Heart left ventricle (tissue), 16 donors: ENCODE measurements around the gene DDX59. TPM values are rescaled to one million over a fixed set of nuclear protein-coding genes. Genes with fewer than 3 reads are reported as not detected.

Source experiments
- ATAC-seq, 4 donors: fragments of 200-7000 bp; cut with Tn5 transposase; one replicate each; pipeline ENCODE4 v1.9.1; 2020 to 2022; ENCODE audit warnings: moderate library complexity in 4 of 4, mild to moderate bottlenecking in 3 of 4, moderate number of reproducible peaks in 1 of 4
- DNase-seq, 5 donors: peaks; one replicate each; pipeline ENCODE4 v3.0.0-alpha.2; 2020
- H3K27ac ChIP-seq, 12 donors: fragments of 200-600 bp; sonication (generic) in 4 of 12; one replicate each; pipeline versions ENCODE4 v1.5.0 to v1.8.0; 2016 to 2022; ENCODE audit warnings: mild to moderate bottlenecking in 2 of 12
- H3K27me3 ChIP-seq, 9 donors: fragments of 200-600 bp; sonication (generic) in 2 of 9; one replicate each; pipeline versions ENCODE4 v1.5.1 to v1.8.0; 2016 to 2022; ENCODE audit warnings: mild to moderate bottlenecking in 3 of 9
- H3K36me3 ChIP-seq, 9 donors: fragments of 200-600 bp; sonication (generic) in 2 of 9; one replicate each; pipeline versions ENCODE4 v1.5.0 to v1.8.0; 2018 to 2022; ENCODE audit warnings: mild to moderate bottlenecking in 2 of 9
- H3K4me1 ChIP-seq, 12 donors: fragments of 200-600 bp; sonication (generic) in 4 of 12; one replicate each; pipeline versions ENCODE4 v1.5.0 to v1.8.0; 2016 to 2022; ENCODE audit warnings: mild to moderate bottlenecking in 3 of 12
- H3K4me3 ChIP-seq, 12 donors: fragments of 200-600 bp; sonication (generic) in 4 of 12; one replicate each; pipeline versions ENCODE4 v1.5.0 to v1.8.0; 2017 to 2022; ENCODE audit warnings: mild to moderate bottlenecking in 9 of 12, moderate library complexity in 4 of 12
- H3K9me3 ChIP-seq, 12 donors: fragments of 200-600 bp; sonication (generic) in 4 of 12; one replicate each; pipeline versions ENCODE4 v1.5.0 to v1.8.0; 2016 to 2022; ENCODE audit warnings: mild to moderate bottlenecking in 1 of 12
- CTCF ChIP-seq, 12 donors: fragments of 200-600 bp; sonication (generic) in 4 of 12; IDR thresholded peaks; one replicate each; pipeline versions ENCODE4 v1.5.0 to v1.8.0; 2018 to 2022; ENCODE audit warnings: antibody characterized with exemption in 12 of 12, mild to moderate bottlenecking in 5 of 12
- POLR2A ChIP-seq, 2 donors: fragments of 450-650 bp; IDR thresholded peaks; one replicate each; pipeline ENCODE4 v1.6.1; 2017; ENCODE audit warnings: antibody characterized with exemption in 2 of 2, mild to moderate bottlenecking in 2 of 2, moderate library complexity in 2 of 2
- WGBS, 4 donors: extraction: QIAGEN DNeasy Blood & Tissue Kit in 2 of 4; methylation state at CpG; one replicate each; pipeline versions ENCODE4 v1.1.5 to v1.1.7; 2013 to 2018; 5-methylcytosine and 5-hydroxymethylcytosine counted together
- intact Hi-C, 10 donors: fragments of 100-400 bp; cut with DNase I; formaldehyde crosslinking; loops; one replicate each; pipeline versions ENCODE4 v1.11.1 to v1.14.2; 2022
- long read RNA-seq, 3 donors: library from polyadenylated mRNA; unstranded; transcript quantifications; one replicate each; pipeline ENCODE4 v2.0.0, GENCODE V29; 2020 to 2021
- polyA plus RNA-seq, 2 donors: library from polyadenylated mRNA; stranded (reverse); fragments of 200-250 nt; gene quantifications; one replicate each; pipeline ENCODE4 v1.2.3, GENCODE V29; 2013
- total RNA-seq, 9 donors: library from RNA; depleted of rRNA in 2 of 9; stranded (reverse); fragments of >200 nt in 2 of 9; fragmentation: NEBNext Ultra II Directional in 3 of 9; extraction: Animal tissue kit (Norgen Biotek cat#: 25700) in 3 of 9; gene quantifications; one replicate each; pipeline versions ENCODE4 v1.1.0 to v1.2.4, GENCODE V29; 2016 to 2023
- donor health status: ischemic (EF 13 %, LVEDD 7.1; RV severe dilation, severe dysfunction).
- donor health status: healthy with polysubstance abuse.
- donor health status: DM: no; HTN: yes; CAD: no.
- donor health status: DM: no; HTN: no; CAD: no.
- donor health status: ischemic (EF 25% LVEDD 6.9; RV normal size, moderate dysfunction).
- donor health status: ischemic (EF 25% LVEDD 5.7; RV mildly dilated, moderate dysfunction).
- donor health status: healthy.
- donor health status: DM: yes; HTN: yes; CAD: no.
- donor health status: ischemic (EF 35%, LVEDD 5.7; RV mildly dilated, moderate dysfunction).
- donor health status: nonischemic (EF 11% LVEDD 7.7; RV severe dilation, severe dysfunction).
- donor health status: DM: yes; HTN: yes; CAD: no.
- donor health status: PGD.
- donor health status: ischemic (EF 29% LVEDD 5.4; RV normal size, mild dysfunction).
- donor health status: nonischemic (EF 23%, LVEDD 6.1; RV moderate dilation, normal function).

Gene DDX59
- total RNA-seq (10 to 100 TPM; 12.9 to 21.6 (median 15.9) TPM), polyA plus RNA-seq (10 to 100 TPM in 1 of 2 donors, 1 to 10 TPM in 1; 10.0 to 15.5 TPM)
- long read RNA-seq, donor 1, transcript DDX59-201 (8 exons, 2,289 nt), result major isoform, 18 of 24 reads
- long read RNA-seq, donor 1, partial matches to known transcripts, result 3 of 24 reads
- long read RNA-seq, donor 1, other reads (novel, unspliced or antisense), result 3 of 24 reads
- long read RNA-seq, donor 2, transcript DDX59-201 (8 exons, 2,289 nt), result major isoform, 33 of 71 reads
- long read RNA-seq, donor 2, partial matches to known transcripts, result 26 of 71 reads
- long read RNA-seq, donor 2, other reads (novel, unspliced or antisense), result 12 of 71 reads
- long read RNA-seq, donor 3, transcript DDX59-201 (8 exons, 2,289 nt), result major isoform, 24 of 30 reads
- long read RNA-seq, donor 3, partial matches to known transcripts, result 1 of 30 reads
- long read RNA-seq, donor 3, other reads (novel, unspliced or antisense), result 5 of 30 reads

GRCh38 chr1:200669314-200670241 is at the start of gene DDX59:
Gene DDX59 (minus strand): TSS chr1:200669907. CDS start chr1:200666740, 3,167 bp downstream.
- WGBS, 4 donors, result 0% methylated on average over 44 to 91 of the region's 91 CpGs
- ATAC-seq, result peak; percentile 94 to 96 (median 95)

GRCh38 chr1:200714504-200715187 is 44.9 kb upstream of the DDX59 start:
- Histone ChIP-seq H3K27me3 (no peaks in the 10 kb centered on the region), H3K36me3 (no peaks in the 10 kb centered on the region), H3K9me3 (no peaks in the 10 kb centered on the region), H3K4me3 (no peak overlapping the region), H3K4me1 (no peaks in the 10 kb centered on the region), H3K27ac (no peak overlapping the region)
- 83 to 91% (median 86%) methylated on average over 2 of the region's 2 CpGs for WGBS, 4 donors
- TF ChIP-seq POLR2A (IDR thresholded peaks at IDR 0.05), result no peak
- no peak for TF ChIP-seq CTCF (IDR thresholded peaks at IDR 0.05)
- ATAC-seq, result no peak
- intact Hi-C loops, result no loop called here
- DNase-seq, result no peak

More at GRCh38 chr1:200669314-200670241, at the start of gene DDX59:
- no peaks in the 10 kb centered on the region for H3K27me3 ChIP-seq
- TF ChIP-seq POLR2A (IDR thresholded peaks at IDR 0.05), result peak; percentile 73 to 93
- no peak for TF ChIP-seq CTCF (IDR thresholded peaks at IDR 0.05)
- H3K27ac ChIP-seq, result peak within 1 kb of the TSS; percentile 98 to 100 (median 100)
- H3K9me3 ChIP-seq, result no peaks in the 10 kb centered on the region
- H3K36me3 ChIP-seq, result peaks cover 0 to 17% (median 12%) of the 10 kb centered on the region in 9 donors
- H3K4me1 ChIP-seq, result peaks cover 0 to 45% (median 29%) of the 10 kb centered on the region in 12 donors
- DNase-seq, result peak; percentile 95 to 98 (median 97)
- H3K4me3 ChIP-seq, result peak within 1 kb of the TSS; percentile 58 to 97 (median 85)
- intact Hi-C loops, result loop anchor here (1.0 to 5.0 kb wide), 10 partner anchors 47 to 138 kb away; partner anchors contain the start of genes CAMSAP2 (in 7 of the 10) and KIF14 (in 4 of the 10)

DNA sequence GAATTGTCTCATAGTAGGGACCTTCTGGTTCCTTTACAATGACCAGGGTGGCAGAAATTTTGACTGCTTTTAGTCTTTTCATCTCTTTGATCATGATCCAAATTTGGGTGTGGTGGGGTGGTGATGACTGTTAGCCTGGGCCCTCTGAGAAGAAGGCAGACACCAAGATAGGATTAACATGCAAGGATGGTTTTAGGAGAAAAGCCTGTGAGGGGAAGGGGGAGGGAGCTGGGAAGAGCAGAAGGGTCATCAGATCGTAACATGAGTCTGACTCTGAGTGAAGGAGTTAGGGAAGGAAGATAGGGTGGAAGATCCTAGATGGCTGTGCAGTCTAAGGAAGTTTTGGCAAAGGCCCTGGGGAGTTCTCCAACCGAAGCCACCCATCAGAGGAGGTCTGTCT is 40.5 kb upstream of the DDX59 start:
- Histone ChIP-seq H3K4me1 (no peaks in the 10 kb centered on the region), H3K27me3 (no peaks in the 10 kb centered on the region), H3K27ac (no peak overlapping the region), H3K36me3 (no peaks in the 10 kb centered on the region), H3K9me3 (no peaks in the 10 kb centered on the region), H3K4me3 (no peak overlapping the region)
- intact Hi-C loops, result no loop called here
- ATAC-seq (no peak), DNase-seq (no peak)
- WGBS, 4 donors, result 75 to 80% (median 78%) methylated on average over 2 of the region's 2 CpGs
- TF ChIP-seq POLR2A (IDR thresholded peaks at IDR 0.05) (no peak), CTCF (IDR thresholded peaks at IDR 0.05) (no peak)
